Peyer's patch (tissue), 4 donors: Measurements from ENCODE around the gene PMVK. TPM values are rescaled to one million over a fixed set of nuclear protein-coding genes. Genes with fewer than 3 reads are reported as not detected.

Experiments used
- DNase-seq, 3 donors: peaks; one replicate each; pipeline ENCODE4 v3.0.0-alpha.2; 2017 to 2019
- H3K27ac ChIP-seq, 4 donors: fragments of 200-600 bp; sonication (generic); one replicate each; pipeline ENCODE4 v1.5.1; 2016 to 2019
- H3K27me3 ChIP-seq, 2 donors: fragments of 200-600 bp; sonication (generic); one replicate each; pipeline ENCODE4 v1.5.1; 2019
- H3K36me3 ChIP-seq, 3 donors: fragments of 200-600 bp; sonication (generic); one replicate each; pipeline ENCODE4 v1.5.1; 2016 to 2019
- H3K4me1 ChIP-seq, 4 donors: fragments of 200-600 bp; sonication (generic); one replicate each; pipeline ENCODE4 v1.5.1; 2016 to 2019
- H3K4me3 ChIP-seq, 4 donors: fragments of 200-600 bp; sonication (generic); 1 replicate in 3 of 4; 2 replicates in 1 of 4; pipeline ENCODE4 v1.5.1; 2016 to 2019; ENCODE audit warnings: mild to moderate bottlenecking in 1 of 4
- H3K9me3 ChIP-seq, 4 donors: fragments of 200-600 bp; sonication (generic); one replicate each; pipeline ENCODE4 v1.5.1; 2016 to 2019; ENCODE audit warnings: mild to moderate bottlenecking in 1 of 4
- CTCF ChIP-seq, 6 experiments: fragments of 450-650 bp in 4 of 6; fragments of 200-600 bp in 2 of 6; sonication (generic) in 1 of 6; IDR thresholded peaks; one replicate each; pipeline ENCODE4 v1.5.1; 2017 to 2019; ENCODE audit warnings: antibody characterized with exemption in 6 of 6, mild to moderate bottlenecking in 3 of 6, moderate library complexity in 1 of 6
- POLR2A ChIP-seq, 2 donors: fragments of 450-650 bp; IDR thresholded peaks; one replicate each; pipeline ENCODE4 v1.5.1; 2017; ENCODE audit warnings: antibody characterized with exemption in 2 of 2, mild to moderate bottlenecking in 2 of 2, moderate library complexity in 2 of 2
- total RNA-seq, 4 donors: library from RNA; depleted of rRNA; stranded (reverse); fragments of >200 nt; gene quantifications; one replicate each; pipeline ENCODE4 v1.1.0, GENCODE V29; 2016

PMVK gene
- total RNA-seq, 4 donors from 2014 or later: 5.0 to 20.1 (median 19.2) TPM

GRCh38 chr1:154926201-154926600, 10.3 kb downstream of the PMVK start:
- Histone ChIP-seq H3K4me3 (no peak overlapping the region), H3K4me1 (peaks cover 0 to 2% (median 0%) of the 10 kb centered on the region in 4 donors), H3K9me3 (no peaks in the 10 kb centered on the region), H3K27me3 (no peaks in the 10 kb centered on the region), H3K27ac (no peak overlapping the region), H3K36me3 (peaks cover 0 to 50% (median 0%) of the 10 kb centered on the region in 3 donors)
- TF ChIP-seq POLR2A (IDR thresholded peaks at IDR 0.05) (no peak), CTCF (IDR thresholded peaks at IDR 0.05) (no peak)
- DNase-seq: no peak

- H3K36me3 ChIP-seq: peaks cover 0 to 52% (median 0%) of the 10 kb centered on the region in 3 donors
- no peak for DNase-seq
Observed at GRCh38 chr1:154925335-154926170, 11.0 kb downstream of the PMVK start.

GRCh38 chr1:154923695-154924094, 12.8 kb downstream of the PMVK start:
- H3K27me3 ChIP-seq: no peaks in the 10 kb centered on the region
- H3K27ac ChIP-seq: no peak overlapping the region
- no peak for DNase-seq
- H3K36me3 ChIP-seq: peaks cover 0 to 44% (median 0%) of the 10 kb centered on the region in 3 donors
- TF ChIP-seq POLR2A (IDR thresholded peaks at IDR 0.05): no peak
- TF ChIP-seq CTCF (IDR thresholded peaks at IDR 0.05): no peak
- H3K4me3 ChIP-seq: no peak overlapping the region
- no peaks in the 10 kb centered on the region for H3K9me3 ChIP-seq
- H3K4me1 ChIP-seq: no peaks in the 10 kb centered on the region

More at GRCh38 chr1:154925335-154926170, 11.0 kb downstream of the PMVK start:
- Histone ChIP-seq H3K4me1 (no peaks in the 10 kb centered on the region), H3K27me3 (no peaks in the 10 kb centered on the region), H3K27ac (no peak overlapping the region), H3K4me3 (no peak overlapping the region), H3K9me3 (no peaks in the 10 kb centered on the region)
- TF ChIP-seq POLR2A (IDR thresholded peaks at IDR 0.05) (no peak), CTCF (IDR thresholded peaks at IDR 0.05) (no peak)

- no peaks in the 10 kb centered on the region for H3K36me3 ChIP-seq
- H3K9me3 ChIP-seq: no peaks in the 10 kb centered on the region
- no peak for DNase-seq
- H3K4me1 ChIP-seq: no peaks in the 10 kb centered on the region
- H3K4me3 ChIP-seq: no peak overlapping the region
- no peak overlapping the region for H3K27ac ChIP-seq
- no peaks in the 10 kb centered on the region for H3K27me3 ChIP-seq
- TF ChIP-seq CTCF (IDR thresholded peaks at IDR 0.05) (no peak), POLR2A (IDR thresholded peaks at IDR 0.05) (no peak)
Observed at GRCh38 chr1:154913273-154913672, 23.2 kb downstream of the PMVK start.

- H3K4me1 ChIP-seq: no peaks in the 10 kb centered on the region
- no peaks in the 10 kb centered on the region for H3K27me3 ChIP-seq
- TF ChIP-seq CTCF (IDR thresholded peaks at IDR 0.05) (no peak), POLR2A (IDR thresholded peaks at IDR 0.05) (no peak)
- H3K9me3 ChIP-seq: no peaks in the 10 kb centered on the region
- H3K27ac ChIP-seq: no peak overlapping the region
- no peak overlapping the region for H3K4me3 ChIP-seq
- H3K36me3 ChIP-seq: no peaks in the 10 kb centered on the region
- peak in 1 of 3 donors; percentile 27 for DNase-seq
Observed at GRCh38 chr1:154912755-154913154, 23.8 kb downstream of the PMVK start.
